HEK293 (cell line): ENCODE data around the gene CROCC.

ENCODE experiments used
- FEZF1 ChIP-seq: fragments of 450-650 bp; formaldehyde crosslinking; IDR thresholded peaks from 2 replicates; pipeline ENCODE4 v1.5.1; 2016; ENCODE audit warnings: missing biosample characterization, missing genetic modification characterization
- HOXA7 ChIP-seq: sonication (generic); formaldehyde crosslinking; IDR thresholded peaks from 2 replicates; pipeline ENCODE4 v1.8.1; 2022; ENCODE audit warnings: missing genetic modification reagents, borderline replicate concordance
- KLF9 ChIP-seq: fragments of 450-650 bp; formaldehyde crosslinking; IDR thresholded peaks from 2 replicates; pipeline ENCODE4 v1.5.1; 2016; ENCODE audit warnings: missing biosample characterization, missing genetic modification characterization, low read depth
- SALL2 ChIP-seq: fragments of 450-650 bp; formaldehyde crosslinking; IDR thresholded peaks from 2 replicates; pipeline ENCODE4 v1.5.0; 2017; ENCODE audit warnings: missing biosample characterization, mild to moderate bottlenecking, missing genetic modification characterization, borderline replicate concordance
- SETDB1 ChIP-seq: IDR thresholded peaks from one replicate; pipeline ENCODE4 v1.6.1; 2017; ENCODE audit warnings: mild to moderate bottlenecking, low read length, moderate library complexity, mixed read lengths; ENCODE audit not compliant: insufficient read length
- ZEB2 ChIP-seq: fragments of 450-650 bp; formaldehyde crosslinking; IDR thresholded peaks from 2 replicates; pipeline ENCODE4 v1.5.1; 2016; ENCODE audit warnings: missing biosample characterization, missing genetic modification characterization
- ZNF112 ChIP-seq: fragments of 450-650 bp; formaldehyde crosslinking; IDR thresholded peaks from 2 replicates; pipeline ENCODE4 v1.5.0; 2017; ENCODE audit warnings: missing biosample characterization, missing genetic modification characterization
- ZNF114 ChIP-seq: fragments of 450-650 bp; formaldehyde crosslinking; IDR thresholded peaks from 2 replicates; pipeline ENCODE4 v1.5.0; 2017; ENCODE audit warnings: missing biosample characterization, missing genetic modification characterization
- ZNF121 ChIP-seq: fragments of 450-650 bp; formaldehyde crosslinking; IDR thresholded peaks from 2 replicates; pipeline ENCODE4 v1.5.1; 2016; ENCODE audit warnings: missing biosample characterization, missing genetic modification characterization
- ZNF169 ChIP-seq: fragments of 450-650 bp; formaldehyde crosslinking; IDR thresholded peaks from 2 replicates; pipeline ENCODE4 v1.5.1; 2016; ENCODE audit warnings: missing biosample characterization, missing genetic modification characterization
- ZNF174 ChIP-seq: fragments of 450-650 bp; formaldehyde crosslinking; IDR thresholded peaks from 2 replicates; pipeline ENCODE4 v1.5.0; 2017; ENCODE audit warnings: missing biosample characterization, mild to moderate bottlenecking, missing genetic modification characterization
- ZNF223 ChIP-seq: fragments of 450-650 bp; formaldehyde crosslinking; IDR thresholded peaks from 2 replicates; pipeline ENCODE4 v1.5.1; 2016; ENCODE audit warnings: missing biosample characterization, missing genetic modification characterization
- ZNF24 ChIP-seq: fragments of 450-650 bp; formaldehyde crosslinking; IDR thresholded peaks from 2 replicates; pipeline ENCODE4 v1.5.1; 2016; ENCODE audit warnings: missing biosample characterization, missing genetic modification characterization
- ZNF341 ChIP-seq: fragments of 450-650 bp; formaldehyde crosslinking; IDR thresholded peaks from 2 replicates; pipeline ENCODE4; 2016; ENCODE audit warnings: low read depth, missing biosample characterization, missing genetic modification characterization
- ZNF596 ChIP-seq: fragments of 450-650 bp; IDR thresholded peaks from 2 replicates; pipeline ENCODE4 v1.5.0; 2018; ENCODE audit warnings: missing biosample characterization, mild to moderate bottlenecking, missing genetic modification characterization, moderate library complexity
- ZNF707 ChIP-seq: fragments of 450-650 bp; formaldehyde crosslinking; IDR thresholded peaks from 2 replicates; pipeline ENCODE4 v1.5.1; 2016; ENCODE audit warnings: missing biosample characterization, missing genetic modification characterization
- ZSCAN18 ChIP-seq: fragments of 450-650 bp; formaldehyde crosslinking; IDR thresholded peaks from 2 replicates; pipeline ENCODE4 v1.5.1; 2016; ENCODE audit warnings: missing biosample characterization, missing genetic modification characterization
- TF ChIP-seq, protein P1 (sequence below): fragments of 450-650 bp; formaldehyde crosslinking; IDR thresholded peaks from 2 replicates; pipeline ENCODE4 v1.5.1; 2016; ENCODE audit warnings: missing biosample characterization, missing genetic modification characterization
- TF ChIP-seq, protein P2 (sequence below): fragments of 450-650 bp; formaldehyde crosslinking; IDR thresholded peaks from 2 replicates; pipeline ENCODE4 v1.5.1; 2016; ENCODE audit warnings: missing biosample characterization, missing genetic modification characterization
- TF ChIP-seq, protein P3 (sequence below): fragments of 450-650 bp; formaldehyde crosslinking; IDR thresholded peaks from 2 replicates; pipeline ENCODE4 v1.5.1; 2017; ENCODE audit warnings: missing biosample characterization, mild to moderate bottlenecking, missing genetic modification characterization, moderate library complexity

Gene CROCC

DNA sequence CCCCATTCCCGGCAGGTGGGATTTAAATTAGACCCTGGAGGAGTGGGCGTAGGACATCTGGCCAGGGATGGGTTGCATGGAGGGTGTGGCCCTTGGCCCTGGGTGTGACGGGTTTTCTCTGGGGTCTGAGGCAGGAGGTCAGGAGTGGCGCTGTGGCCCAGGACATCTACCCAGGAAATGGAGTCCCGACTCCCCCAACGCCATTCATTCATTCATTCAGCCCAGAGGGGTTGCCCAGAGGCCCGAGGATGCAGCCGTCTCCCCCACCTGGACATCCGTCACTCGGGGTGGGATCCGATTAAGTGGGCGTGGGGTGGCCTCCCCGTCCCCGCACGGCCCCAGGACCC, 89.3 kb downstream of the CROCC start (continued):
- TF ChIP-seq, protein P1, sequence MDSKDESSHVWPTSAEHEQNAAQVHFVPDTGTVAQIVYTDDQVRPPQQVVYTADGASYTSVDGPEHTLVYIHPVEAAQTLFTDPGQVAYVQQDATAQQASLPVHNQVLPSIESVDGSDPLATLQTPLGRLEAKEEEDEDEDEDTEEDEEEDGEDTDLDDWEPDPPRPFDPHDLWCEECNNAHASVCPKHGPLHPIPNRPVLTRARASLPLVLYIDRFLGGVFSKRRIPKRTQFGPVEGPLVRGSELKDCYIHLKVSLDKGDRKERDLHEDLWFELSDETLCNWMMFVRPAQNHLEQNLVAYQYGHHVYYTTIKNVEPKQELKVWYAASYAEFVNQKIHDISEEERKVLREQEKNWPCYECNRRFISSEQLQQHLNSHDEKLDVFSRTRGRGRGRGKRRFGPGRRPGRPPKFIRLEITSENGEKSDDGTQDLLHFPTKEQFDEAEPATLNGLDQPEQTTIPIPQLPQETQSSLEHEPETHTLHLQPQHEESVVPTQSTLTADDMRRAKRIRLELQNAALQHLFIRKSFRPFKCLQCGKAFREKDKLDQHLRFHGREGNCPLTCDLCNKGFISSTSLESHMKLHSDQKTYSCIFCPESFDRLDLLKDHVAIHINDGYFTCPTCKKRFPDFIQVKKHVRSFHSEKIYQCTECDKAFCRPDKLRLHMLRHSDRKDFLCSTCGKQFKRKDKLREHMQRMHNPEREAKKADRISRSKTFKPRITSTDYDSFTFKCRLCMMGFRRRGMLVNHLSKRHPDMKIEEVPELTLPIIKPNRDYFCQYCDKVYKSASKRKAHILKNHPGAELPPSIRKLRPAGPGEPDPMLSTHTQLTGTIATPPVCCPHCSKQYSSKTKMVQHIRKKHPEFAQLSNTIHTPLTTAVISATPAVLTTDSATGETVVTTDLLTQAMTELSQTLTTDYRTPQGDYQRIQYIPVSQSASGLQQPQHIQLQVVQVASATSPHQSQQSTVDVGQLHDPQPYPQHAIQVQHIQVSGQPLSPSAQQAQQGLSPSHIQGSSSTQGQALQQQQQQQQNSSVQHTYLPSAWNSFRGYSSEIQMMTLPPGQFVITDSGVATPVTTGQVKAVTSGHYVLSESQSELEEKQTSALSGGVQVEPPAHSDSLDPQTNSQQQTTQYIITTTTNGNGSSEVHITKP (tag by site-specific recombination): 0 out of 2 replicates have a peak, but pooled peaks have one; percentile 12
- TF ChIP-seq KLF9 (tag by site-specific recombination) (peak; percentile 75), ZNF174 (tag by site-specific recombination) (no peak), FEZF1 (no peak), ZNF121 (tag by site-specific recombination) (no peak), ZEB2 (tag by site-specific recombination) (peak; percentile 26; the same call in 1 of the 2 replicates), HOXA7 (CRISPR knock-in tag) (no peak), ZNF596 (tag by site-specific recombination) (no peak), ZNF24 (tag by site-specific recombination) (peak; percentile 98), ZSCAN18 (tag by site-specific recombination) (no peak), ZNF114 (tag by site-specific recombination) (no peak), SETDB1 (no peak), ZNF707 (tag by site-specific recombination) (no peak), ZNF169 (tag by site-specific recombination) (no peak), ZNF341 (tag by site-specific recombination) (no peak), ZNF223 (no peak), ZNF112 (no peak), SALL2 (tag by site-specific recombination) (no peak)
- TF ChIP-seq, protein P2, sequence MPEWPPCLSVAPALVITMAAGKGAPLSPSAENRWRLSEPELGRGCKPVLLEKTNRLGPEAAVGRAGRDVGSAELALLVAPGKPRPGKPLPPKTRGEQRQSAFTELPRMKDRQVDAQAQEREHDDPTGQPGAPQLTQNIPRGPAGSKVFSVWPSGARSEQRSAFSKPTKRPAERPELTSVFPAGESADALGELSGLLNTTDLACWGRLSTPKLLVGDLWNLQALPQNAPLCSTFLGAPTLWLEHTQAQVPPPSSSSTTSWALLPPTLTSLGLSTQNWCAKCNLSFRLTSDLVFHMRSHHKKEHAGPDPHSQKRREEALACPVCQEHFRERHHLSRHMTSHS (tag by site-specific recombination): no peak
- TF ChIP-seq, protein P3, sequence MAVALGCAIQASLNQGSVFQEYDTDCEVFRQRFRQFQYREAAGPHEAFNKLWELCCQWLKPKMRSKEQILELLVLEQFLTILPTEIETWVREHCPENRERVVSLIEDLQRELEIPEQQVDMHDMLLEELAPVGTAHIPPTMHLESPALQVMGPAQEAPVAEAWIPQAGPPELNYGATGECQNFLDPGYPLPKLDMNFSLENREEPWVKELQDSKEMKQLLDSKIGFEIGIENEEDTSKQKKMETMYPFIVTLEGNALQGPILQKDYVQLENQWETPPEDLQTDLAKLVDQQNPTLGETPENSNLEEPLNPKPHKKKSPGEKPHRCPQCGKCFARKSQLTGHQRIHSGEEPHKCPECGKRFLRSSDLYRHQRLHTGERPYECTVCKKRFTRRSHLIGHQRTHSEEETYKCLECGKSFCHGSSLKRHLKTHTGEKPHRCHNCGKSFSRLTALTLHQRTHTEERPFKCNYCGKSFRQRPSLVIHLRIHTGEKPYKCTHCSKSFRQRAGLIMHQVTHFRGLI: no peak
